GM10847 (cell line): ENCODE data around the gene STARD7.
A peak's percentile ranks its signal among the peaks of the same experiment; 100 is the strongest.

Experiments
- POLR2A ChIP-seq: IDR thresholded peaks from 2 replicates; pipeline ENCODE4 v1.6.1; 2011; ENCODE audit not compliant: insufficient read length; ENCODE audit errors: extremely low read depth

The STARD7 gene

DNA sequence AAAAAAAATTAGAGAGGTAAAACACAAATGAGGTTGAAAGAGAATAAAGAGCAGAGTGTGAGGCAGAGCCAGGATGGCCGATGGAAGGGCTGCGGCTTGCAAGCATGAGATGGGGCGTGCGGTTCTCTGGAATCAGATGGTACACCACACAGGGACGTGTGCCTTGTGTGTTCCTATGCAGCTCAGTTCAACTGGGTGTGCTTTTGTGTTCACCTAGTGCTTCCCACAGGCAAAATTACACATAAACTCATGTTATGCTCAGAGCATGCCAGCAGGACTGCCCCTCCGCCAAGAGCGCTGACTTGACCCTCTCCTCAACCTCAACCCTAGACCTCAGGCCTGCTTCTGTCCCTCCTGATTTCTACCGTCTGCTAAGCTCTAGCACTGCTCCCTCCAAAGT lies 24.4 kb downstream of the STARD7 start:
- TF ChIP-seq POLR2A: no peak

DNA sequence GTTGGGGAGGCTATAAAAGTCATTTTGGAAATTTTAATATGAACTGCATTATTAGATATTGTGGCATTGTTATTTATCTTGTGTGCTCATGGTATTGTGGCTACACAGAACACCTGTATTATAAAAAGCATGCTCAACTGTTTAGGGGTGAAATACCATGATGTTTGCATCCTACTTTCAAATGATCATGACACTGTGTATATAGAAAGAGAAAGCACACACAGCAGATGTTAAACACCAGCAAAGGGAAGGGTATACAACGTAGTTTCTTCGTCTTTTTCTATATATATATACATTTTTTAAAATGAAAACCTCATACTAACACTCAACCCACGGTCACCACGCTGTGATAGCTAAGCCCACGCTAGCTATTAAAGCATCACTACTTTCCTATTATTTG lies 27.1 kb downstream of the STARD7 start:
- no peak for TF ChIP-seq POLR2A

DNA sequence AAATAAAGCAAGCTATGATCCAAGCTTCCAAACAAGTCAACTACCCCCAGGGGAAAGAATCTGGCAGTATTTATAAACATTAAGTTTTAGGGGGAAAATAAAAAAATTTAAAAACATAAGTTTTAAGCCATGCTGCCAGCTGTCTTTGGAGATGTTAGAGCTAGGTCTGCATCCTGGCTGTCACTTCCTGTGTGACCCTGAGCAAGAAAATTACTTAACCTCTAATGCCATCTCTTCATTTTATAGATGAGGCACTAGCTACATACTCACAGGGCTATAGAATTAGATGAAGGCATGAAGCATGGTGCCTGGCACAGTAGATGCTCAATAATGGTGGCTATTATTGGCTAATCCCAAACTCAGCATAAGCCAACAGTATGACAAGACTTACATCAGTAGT lies 28.1 kb downstream of the STARD7 start:
- no peak for TF ChIP-seq POLR2A

DNA sequence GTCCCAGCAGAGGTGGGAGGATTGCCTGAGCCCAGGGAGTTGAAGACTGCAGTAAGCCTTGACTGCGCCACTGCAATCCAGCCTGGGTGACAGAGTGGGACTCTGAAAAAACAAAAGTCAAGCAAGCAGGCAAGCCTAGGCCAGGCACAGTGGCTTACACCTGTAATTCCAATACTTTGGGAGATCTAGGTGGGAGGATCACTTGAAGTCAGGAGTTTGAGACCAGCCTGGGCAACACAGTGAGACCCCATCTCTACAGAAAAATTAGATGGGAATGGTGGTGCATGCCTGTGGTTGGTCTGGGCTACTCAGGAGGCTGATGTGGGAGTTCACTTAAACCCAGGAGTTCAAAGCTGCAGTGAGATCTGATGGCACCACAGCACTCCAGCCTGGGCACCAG lies 28.6 kb downstream of the STARD7 start:
- no peak for TF ChIP-seq POLR2A

DNA sequence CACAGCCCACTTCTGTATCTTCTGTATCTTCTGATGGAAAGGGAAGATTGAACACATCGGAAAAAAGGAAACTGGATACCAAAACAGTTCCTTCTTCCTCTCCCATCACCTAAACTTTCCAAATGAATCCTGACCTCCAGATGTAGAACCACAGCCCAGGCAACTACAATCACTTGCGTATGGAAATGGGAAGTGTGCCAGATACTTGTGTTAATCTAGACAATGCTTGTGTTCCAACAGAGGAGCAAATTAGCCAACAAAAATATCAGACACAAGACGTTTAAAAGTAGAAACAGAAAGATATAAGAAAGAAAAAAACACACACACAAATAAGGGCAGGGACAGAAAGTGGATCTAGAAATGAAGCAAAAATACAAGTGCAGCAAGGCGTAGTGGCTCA lies 32.0 kb downstream of the STARD7 start:
- TF ChIP-seq POLR2A: no peak

DNA sequence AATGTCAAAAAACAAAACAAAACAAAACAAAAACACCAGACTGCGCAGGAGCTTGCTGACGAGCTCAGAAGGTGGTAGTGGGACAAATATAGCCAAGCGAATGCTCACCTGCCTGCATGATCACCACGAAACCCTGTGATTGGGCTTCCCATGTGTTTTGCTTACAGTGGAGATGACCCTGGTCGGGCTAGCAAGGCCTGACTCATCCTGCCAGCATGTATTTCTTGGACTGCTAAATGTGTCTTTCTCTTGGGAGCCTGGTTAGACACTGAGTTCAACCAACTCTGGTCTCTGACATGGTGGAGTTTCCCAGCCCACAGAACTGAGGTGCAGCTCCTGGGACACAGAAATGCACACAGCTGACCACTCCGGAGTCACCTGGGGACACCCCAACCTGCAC lies 32.7 kb downstream of the STARD7 start:
- no peak for TF ChIP-seq POLR2A

DNA sequence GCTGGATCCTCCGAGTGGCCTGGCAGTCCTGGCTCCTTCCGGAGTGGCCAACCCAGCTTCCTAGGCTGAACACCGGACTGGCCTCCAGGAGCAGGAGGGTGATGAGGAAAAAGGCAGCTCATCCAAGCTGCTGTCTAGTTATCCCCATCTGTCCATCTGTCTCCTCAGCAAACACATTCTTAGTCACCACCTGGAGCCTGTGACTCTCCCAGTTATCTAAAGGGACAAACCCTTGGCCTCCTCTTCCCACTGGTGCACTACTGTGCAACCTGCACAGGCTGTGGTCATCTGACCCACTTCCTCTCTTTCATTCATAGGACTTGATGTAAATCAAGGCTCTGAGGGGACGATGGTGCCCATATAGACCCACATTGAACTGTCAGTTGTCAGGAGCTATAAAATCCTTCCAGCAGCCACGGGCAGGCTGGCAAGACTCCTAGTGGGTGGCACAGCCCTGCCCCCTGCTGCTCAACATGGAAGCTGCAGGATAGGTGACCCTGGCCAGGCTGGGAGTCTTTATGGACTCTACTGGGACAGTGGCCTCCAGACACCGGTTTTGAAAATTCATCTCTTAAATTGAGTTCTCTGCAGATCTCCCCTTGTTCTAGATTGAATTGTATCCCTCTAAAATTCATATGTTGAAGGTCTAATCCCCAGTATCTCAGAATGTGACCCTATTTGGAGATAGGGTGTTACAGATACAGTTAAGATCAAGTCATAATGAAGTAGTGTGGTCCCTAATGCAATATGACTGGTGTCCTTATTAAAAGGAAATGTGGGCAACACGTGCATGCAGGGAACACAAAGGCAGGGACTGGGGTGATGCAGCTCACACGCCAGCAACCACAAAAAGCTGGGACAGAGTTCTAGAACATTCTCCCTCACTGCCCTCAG lies 34.1 kb downstream of the STARD7 start:
- TF ChIP-seq POLR2A: no peak

DNA sequence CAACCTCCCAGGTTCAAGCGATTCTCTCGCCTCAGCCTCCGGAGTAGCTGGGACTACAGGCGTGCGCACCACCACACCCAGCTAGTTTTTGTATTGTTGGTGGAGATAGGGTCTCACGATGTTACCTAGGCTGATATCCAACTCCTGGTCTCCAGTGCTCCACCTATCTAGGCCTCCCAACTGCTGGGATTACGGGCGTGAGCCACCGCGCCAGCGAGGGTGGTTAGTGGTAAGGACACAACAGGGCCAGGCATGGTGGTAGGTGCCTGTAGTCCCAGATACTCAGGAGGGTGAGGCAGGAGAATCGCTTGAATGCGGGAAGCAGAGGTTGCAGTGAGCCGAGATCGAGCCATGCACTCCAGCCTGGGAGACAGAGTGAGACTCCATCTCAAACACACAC lies 36.8 kb downstream of the STARD7 start:
- TF ChIP-seq POLR2A: no peak

DNA sequence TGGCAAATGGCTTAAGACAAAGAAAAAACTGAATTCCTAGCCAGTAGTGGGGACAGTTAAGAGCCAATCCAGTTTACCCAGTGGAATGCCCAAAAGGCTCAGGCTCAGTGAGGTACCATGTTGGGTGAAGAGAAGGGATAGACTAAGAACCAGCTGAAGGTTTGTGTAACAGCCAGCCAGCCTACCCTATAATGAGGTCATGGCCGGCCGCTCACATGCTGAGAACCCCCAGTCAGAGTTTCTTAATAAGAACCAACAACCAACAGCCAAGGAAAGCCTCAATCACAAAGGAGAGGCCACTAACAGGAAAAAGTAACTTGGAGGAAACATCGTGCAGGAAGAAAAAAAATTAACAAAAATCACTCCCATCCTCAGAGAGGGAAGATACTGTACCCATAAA lies 38.0 kb downstream of the STARD7 start:
- TF ChIP-seq POLR2A: no peak

DNA sequence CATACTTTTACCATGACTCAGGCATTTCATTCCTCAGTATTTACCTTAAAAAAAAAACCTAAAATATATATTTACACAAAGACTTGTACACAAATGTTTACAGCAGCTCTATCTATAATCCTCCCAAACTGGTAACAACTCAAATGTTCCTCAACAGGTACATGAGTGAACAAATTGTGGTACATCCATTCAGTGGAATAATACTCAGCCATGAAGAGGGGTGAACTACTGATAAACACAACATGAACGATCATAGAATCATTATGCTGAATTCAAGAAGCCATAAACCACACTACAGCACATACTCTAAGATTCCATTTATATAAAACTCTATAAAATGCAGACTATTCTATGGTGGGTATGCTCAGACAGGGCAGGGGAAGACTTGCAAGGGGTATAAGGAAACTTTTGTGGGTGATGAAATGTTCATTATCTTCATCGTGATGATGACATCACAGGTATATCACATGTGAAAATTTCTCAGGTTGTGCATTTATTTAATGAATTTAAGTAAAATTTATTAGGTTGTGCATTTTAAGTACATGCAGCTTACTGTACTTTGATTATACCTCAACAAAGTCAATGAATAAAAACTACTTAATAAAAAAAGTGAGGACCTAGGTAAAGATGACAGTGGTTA lies 38.6 kb downstream of the STARD7 start:
- no peak for TF ChIP-seq POLR2A

DNA sequence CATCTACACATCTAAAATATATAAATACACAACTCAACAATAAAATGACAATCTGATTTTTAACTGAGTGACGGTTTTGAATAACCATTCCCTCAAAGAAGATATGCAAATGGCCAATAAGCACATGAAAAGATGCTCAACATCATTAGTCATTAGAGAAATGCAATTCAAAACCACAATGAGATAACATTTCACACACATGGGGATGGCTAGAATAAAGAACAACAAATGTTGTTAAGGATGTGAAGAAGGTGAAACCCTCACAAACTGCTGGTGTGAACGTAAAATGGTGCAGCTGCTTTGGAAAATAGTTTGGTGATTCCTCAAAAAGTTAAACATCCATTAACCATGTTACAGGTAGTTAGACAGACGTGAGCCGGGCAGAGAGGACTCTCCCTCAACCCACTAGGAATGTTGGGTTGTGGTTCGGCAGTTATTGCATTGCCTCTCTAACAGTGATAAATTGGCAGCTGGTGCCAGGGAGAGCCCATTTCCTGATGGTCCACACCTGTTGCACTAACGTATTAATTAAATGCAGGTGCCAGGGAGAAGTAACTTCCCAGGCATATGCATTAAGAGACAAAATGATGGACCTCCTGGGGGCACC lies 41.1 kb downstream of the STARD7 start:
- no peak for TF ChIP-seq POLR2A

DNA sequence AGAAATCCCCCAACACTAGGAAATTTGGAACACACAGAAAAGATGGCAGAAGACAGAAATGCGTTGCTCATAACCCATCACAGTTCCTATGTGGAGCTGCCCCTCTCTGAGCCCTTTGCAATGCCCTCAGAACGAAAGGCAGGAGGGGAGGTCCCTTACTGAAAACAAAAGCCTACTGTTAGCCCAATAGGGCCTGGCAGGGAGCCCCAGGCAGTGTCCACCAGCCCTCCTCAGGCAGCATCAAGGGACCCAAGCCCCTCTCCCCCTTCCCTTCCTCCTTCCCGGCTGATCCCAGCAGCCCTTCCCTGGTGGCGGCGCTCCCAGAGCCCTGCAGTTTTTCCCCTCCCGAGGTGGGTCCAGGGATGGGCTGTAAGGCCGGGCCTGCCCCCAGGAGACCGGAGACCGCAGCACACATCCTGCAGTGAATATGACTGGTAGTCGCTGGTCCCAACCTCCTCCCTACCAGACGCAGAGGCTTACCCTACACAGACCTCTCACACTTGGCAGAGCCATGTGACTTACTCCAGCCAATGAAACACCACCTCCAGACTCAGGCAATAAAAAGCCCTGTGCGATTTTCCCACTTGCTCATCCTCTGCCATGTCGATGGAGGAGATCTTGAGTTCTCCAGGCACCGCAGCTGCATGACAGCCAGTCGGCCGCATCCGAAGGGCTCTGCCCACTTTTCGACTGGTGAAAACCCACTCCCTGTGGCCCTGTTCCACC lies 44.0 kb downstream of the STARD7 start:
- TF ChIP-seq POLR2A: peak; percentile 64

DNA sequence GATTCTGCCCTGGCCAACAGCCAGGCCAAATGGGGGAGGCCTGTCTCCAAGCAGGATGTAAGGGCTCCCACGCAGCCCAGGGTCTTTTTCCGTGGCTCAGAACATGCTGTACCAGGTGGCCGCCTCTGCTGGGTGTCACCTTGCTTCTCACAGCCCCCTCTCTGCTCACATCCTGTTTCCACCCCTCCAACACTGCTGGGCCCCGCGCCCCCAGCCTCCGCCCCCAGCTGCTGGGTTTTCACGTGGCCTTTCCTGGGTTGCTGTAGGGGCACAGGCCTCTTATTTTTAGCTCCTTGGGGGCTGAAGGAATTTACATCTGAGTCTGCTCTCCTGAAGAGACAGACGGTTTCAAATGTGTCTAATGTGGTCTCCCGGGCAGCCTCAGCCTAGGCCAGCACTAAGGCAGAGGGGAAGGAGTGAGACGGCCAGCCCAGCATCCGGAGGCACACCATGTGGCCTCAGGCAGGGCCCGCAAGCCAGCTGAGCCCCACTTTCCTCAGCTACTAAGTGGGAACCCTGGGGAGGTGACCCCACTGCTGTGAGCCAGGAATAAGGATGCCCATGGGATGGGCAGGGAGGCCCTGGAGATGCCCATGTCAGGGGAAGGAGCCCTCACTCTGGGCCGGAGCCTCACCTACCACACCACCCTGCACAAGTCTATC lies 44.7 kb downstream of the STARD7 start:
- TF ChIP-seq POLR2A: peak; percentile 56

DNA sequence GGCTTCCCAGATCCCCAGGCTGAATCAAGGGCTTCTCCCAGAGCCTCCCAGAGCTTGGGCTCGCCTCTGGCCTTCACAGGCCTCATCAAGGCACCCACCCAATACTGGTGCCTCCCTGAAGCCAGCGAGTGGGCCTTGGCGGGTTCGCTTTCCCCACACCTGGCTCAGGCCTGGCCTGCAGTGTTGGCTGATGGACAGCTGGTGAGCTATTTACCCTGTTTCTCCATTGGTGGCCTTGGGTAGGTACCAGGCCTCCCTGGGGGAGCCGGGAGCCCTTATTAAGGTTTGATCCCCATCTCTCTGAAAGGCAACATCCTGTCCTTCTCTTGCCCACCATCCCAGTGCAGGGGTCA lies 45.2 kb downstream of the STARD7 start:
- TF ChIP-seq POLR2A: no peak

DNA sequence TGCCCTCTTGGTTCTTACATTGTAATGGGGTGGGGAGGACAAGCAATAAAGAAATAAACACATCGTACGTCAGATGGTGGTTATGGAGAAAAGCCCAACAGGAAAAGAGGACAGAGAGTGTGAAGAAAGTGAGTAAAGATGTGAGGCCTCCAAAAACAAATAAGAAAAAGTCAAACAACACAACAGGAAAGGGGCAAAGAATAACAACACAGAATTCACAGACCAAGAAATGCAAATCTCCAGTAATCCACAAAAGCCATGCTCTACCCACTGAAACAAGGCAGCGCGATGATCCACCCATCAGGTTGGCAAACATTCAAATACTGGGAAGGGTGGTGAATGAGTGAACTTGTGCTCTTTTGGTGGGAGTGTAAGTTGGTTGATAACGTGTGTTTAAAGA lies 46.7 kb downstream of the STARD7 start:
- no peak for TF ChIP-seq POLR2A
